ENCODE data around the gene COX10. TPM values are rescaled to one million over a fixed set of nuclear protein-coding genes. Genes with fewer than 3 reads are reported as not detected.
A peak's percentile ranks its signal among the peaks of the same experiment; 100 is the strongest.

The COX10 gene
- total RNA-seq, 1 donor from 2014 or later = 20.8 TPM

DNA sequence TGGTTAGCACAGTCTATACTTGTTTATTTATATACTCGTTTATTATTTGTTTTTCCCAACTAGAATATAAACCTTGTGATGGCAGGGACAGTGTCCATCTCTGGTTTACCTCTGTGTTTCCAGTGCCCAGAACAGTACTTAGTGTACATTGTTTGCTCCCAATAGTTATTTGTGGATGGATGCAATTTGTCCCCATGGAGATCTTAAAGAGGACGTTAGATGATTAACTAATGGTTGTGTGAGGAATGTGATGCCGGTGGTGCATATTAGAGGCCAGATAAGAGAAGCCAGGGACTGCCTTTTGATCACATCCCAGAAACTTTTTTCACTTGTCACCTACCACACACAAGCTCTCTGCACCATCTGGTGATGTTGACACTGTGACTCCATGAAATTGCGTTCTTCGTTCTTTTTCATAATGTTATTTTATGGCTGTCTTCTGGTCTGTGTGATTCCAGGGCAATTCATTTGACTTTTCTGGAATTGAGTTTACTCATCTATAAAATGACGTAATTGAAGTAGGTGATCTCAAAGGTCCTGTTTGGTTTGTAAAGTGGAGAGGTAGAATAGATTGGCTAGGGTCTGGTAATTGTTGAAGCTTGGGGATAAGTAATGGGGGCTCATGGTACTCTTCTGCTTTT is 1.2 kb downstream of the COX10 start:
- CTCF ChIA-PET = no interaction called here
- H3K9me3 Mint-ChIP-seq = peaks cover 3% of the 10 kb centered on the region

DNA sequence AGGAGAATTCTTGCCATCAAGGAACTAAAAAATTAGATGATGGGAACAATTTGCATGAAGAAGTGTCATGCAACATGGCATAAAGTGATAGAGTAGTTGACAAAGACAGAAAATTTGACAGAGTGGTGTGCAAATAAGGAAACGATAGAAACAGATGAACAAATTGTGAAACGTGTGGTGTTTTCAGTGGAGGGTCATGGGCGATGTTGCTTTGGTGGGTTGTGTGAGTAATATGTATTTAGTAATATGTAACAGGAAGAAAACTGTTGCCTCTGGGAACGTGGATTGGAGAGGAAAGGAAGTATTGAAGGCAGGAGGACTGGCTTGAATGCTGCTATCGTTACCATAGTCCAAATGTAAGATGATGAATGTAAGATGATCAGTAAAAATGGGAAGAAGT is 3.6 kb downstream of the COX10 start:
- ChIA-PET POLR2A (no interaction called here), CTCF (no interaction called here)
- Mint-ChIP-seq H3K9me3 (no peaks in the 10 kb centered on the region), H3K27ac (no peak overlapping the region), H3K4me1 (peaks cover 31% of the 10 kb centered on the region), H3K4me3 (no peak overlapping the region), H3K36me3 (ENCODE audit: low read depth) (peaks cover 43% of the 10 kb centered on the region), H3K27me3 (no peaks in the 10 kb centered on the region)
- DNase-seq (no peak), ATAC-seq (ENCODE audit: low read depth) (no peak)
- TF ChIP-seq, protein P1, sequence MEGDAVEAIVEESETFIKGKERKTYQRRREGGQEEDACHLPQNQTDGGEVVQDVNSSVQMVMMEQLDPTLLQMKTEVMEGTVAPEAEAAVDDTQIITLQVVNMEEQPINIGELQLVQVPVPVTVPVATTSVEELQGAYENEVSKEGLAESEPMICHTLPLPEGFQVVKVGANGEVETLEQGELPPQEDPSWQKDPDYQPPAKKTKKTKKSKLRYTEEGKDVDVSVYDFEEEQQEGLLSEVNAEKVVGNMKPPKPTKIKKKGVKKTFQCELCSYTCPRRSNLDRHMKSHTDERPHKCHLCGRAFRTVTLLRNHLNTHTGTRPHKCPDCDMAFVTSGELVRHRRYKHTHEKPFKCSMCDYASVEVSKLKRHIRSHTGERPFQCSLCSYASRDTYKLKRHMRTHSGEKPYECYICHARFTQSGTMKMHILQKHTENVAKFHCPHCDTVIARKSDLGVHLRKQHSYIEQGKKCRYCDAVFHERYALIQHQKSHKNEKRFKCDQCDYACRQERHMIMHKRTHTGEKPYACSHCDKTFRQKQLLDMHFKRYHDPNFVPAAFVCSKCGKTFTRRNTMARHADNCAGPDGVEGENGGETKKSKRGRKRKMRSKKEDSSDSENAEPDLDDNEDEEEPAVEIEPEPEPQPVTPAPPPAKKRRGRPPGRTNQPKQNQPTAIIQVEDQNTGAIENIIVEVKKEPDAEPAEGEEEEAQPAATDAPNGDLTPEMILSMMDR (IDR thresholded peaks at IDR 0.05) = no peak
- intact Hi-C loops (cut with micrococcal nuclease) = no loop called here

More for the DNA sequence above, 1.2 kb downstream of the COX10 start:
- TF ChIP-seq, protein P1 (IDR thresholded peaks at IDR 0.05) = no peak
- Mint-ChIP-seq H3K36me3 (ENCODE audit: low read depth) (peaks cover 31% of the 10 kb centered on the region), H3K27me3 (no peaks in the 10 kb centered on the region), H3K4me3 (peak overlapping the region; percentile 97), H3K27ac (no peak overlapping the region), H3K4me1 (peaks cover 33% of the 10 kb centered on the region)
- intact Hi-C loops (cut with micrococcal nuclease) = no loop called here
- DNase-seq = no peak
- no peak for ATAC-seq (ENCODE audit: low read depth)
- POLR2A ChIA-PET = interaction anchor here (1.0 kb wide), 1 partner anchor 231 kb away, joined by 6 read pairs; the partner anchor contains the start of gene HS3ST3B1

DNA sequence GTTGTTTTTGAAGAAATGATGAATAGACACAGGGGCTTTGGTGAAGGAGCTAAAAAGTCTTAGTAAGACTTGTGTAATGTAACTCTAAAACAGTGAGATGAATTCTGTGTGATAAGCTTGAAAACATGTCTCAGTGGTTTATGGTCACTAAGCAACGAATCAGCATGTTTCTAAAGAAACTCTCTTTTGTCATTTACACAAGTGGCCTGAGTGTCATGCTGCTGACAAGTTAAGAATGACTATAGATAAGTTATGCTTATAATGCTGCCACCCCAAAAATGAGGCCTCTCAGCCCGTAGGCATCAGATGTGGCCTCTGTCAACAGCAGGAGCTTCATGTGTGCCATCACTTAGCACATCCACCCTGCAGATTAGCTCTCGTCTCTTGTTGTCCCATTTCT is 8.7 kb downstream of the COX10 start:
- CTCF ChIA-PET = no interaction called here
- ATAC-seq (ENCODE audit: low read depth) = no peak
- POLR2A ChIA-PET = interaction anchor here (0.5 kb wide), 1 partner anchor 379 kb away, joined by 3 read pairs; no protein-coding TSS in a partner anchor
- no peak overlapping the region for H3K4me3 Mint-ChIP-seq
- H3K36me3 Mint-ChIP-seq (ENCODE audit: low read depth) = peaks cover 70% of the 10 kb centered on the region
- DNase-seq = no peak
- H3K9me3 Mint-ChIP-seq = no peaks in the 10 kb centered on the region
- H3K27me3 Mint-ChIP-seq = no peaks in the 10 kb centered on the region
- TF ChIP-seq, protein P1 (IDR thresholded peaks at IDR 0.05) = no peak
- H3K27ac Mint-ChIP-seq = no peak overlapping the region
- no peaks in the 10 kb centered on the region for H3K4me1 Mint-ChIP-seq
- intact Hi-C loops (cut with micrococcal nuclease) = no loop called here

DNA sequence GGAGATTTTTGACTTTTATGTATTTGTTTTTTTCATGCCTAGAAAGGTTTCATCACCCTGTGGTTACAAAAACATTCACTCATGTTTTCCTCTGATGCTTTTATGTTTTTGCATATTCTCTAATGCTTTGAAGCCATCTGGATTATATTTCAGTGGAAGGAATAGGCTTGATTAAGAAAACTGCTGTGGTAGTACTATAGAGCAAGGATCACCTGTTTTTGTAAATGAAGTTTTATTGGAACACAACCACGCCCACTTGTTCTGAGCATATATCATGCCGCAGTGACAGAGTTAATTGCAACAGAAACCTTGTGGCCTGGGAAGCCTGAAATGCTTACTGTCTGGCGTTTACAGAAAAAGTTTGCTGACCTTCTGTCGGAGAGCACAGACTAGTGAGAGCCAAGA is 11.5 kb downstream of the COX10 start:
- no peaks in the 10 kb centered on the region for H3K4me1 Mint-ChIP-seq
- H3K36me3 Mint-ChIP-seq (ENCODE audit: low read depth) = peaks cover 60% of the 10 kb centered on the region
- ChIA-PET CTCF (no interaction called here), POLR2A (no interaction called here)
- H3K9me3 Mint-ChIP-seq = no peaks in the 10 kb centered on the region
- H3K27ac Mint-ChIP-seq = no peak overlapping the region
- DNase-seq (no peak), ATAC-seq (ENCODE audit: low read depth) (no peak)
- H3K27me3 Mint-ChIP-seq = no peaks in the 10 kb centered on the region
- TF ChIP-seq, protein P1 (IDR thresholded peaks at IDR 0.05) = no peak
- no peak overlapping the region for H3K4me3 Mint-ChIP-seq
- intact Hi-C loops (cut with micrococcal nuclease) = no loop called here

DNA sequence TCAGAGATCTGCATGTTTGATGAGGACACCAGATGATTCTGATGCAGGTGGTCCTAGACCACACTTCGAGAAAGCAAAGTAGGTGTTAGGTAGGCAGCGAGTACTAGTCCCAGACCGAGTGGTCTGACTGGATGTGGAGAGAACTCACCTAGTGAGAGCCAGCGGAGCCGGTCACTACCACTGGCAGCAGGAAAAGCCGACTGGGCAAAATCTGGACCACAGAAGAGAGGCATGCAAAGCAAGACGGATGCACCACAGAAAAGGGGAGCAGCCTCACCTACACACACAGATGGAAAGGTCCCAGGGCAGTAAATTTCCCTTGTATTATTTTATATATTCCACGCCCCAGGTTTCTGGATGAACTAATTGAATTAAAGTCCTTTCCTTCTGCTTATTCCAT is 13.5 kb downstream of the COX10 start:
- H3K9me3 Mint-ChIP-seq = no peaks in the 10 kb centered on the region
- ChIA-PET CTCF (no interaction called here), POLR2A (interaction anchor here (1.4 kb wide), 1 partner anchor 13 kb away, joined by 5 read pairs; the partner anchor contains the start of gene COX10)
- DNase-seq (no peak), ATAC-seq (ENCODE audit: low read depth) (no peak)
- H3K36me3 Mint-ChIP-seq (ENCODE audit: low read depth) = peaks cover 48% of the 10 kb centered on the region
- no peak overlapping the region for H3K4me3 Mint-ChIP-seq
- H3K27ac Mint-ChIP-seq = no peak overlapping the region
- no peaks in the 10 kb centered on the region for H3K4me1 Mint-ChIP-seq
- TF ChIP-seq, protein P1 (IDR thresholded peaks at IDR 0.05) = no peak
- H3K27me3 Mint-ChIP-seq = no peaks in the 10 kb centered on the region
- intact Hi-C loops (cut with micrococcal nuclease) = no loop called here

Data from activated B cell treated with CpG ODN at 0.5 μM for 24 hours (primary cell).